WTC11 (cell line): ENCODE measurements around the gene ETV6. TPM values are rescaled to one million over a fixed set of nuclear protein-coding genes. Genes with fewer than 3 reads are reported as not detected.

ENCODE experiments used
- ATAC-seq: fragments of 200-7000 bp; cut with Tn5 transposase; 2 replicates; pipeline ENCODE4 v1.10.0; 2021; ENCODE audit warnings: mild to moderate bottlenecking, moderate library complexity
- CTCF ChIA-PET: fragments of 300-600 bp; sonication (Branson Sonifier 250); formaldehyde crosslinking; loops from one replicate; lab custom pipeline; 2021; ENCODE audit warnings: antibody characterized with exemption; lab: Charles Lee
- POLR2A ChIA-PET: fragments of 350-600 bp; sonication (Branson Sonifier 250); formaldehyde crosslinking; loops from one replicate; lab custom pipeline; 2021; ENCODE audit warnings: antibody characterized with exemption; lab: Charles Lee
- DNase-seq: peaks from one replicate; pipeline ENCODE4 v3.0.0; 2021; ENCODE audit warnings: low spot score
- H3K27ac Mint-ChIP-seq: 2 replicates; pipeline ENCODE4 v1.8.0; 2021; ENCODE audit warnings: mixed read lengths
- H3K27me3 Mint-ChIP-seq: 2 replicates; pipeline ENCODE4 v1.8.0; 2021; ENCODE audit warnings: low read depth, mild to moderate bottlenecking, moderate library complexity, mixed read lengths
- H3K36me3 Mint-ChIP-seq: 2 replicates; pipeline ENCODE4 v1.8.0; 2021; ENCODE audit warnings: mixed read lengths
- H3K4me1 Mint-ChIP-seq: 2 replicates; pipeline ENCODE4 v1.8.0; 2022; ENCODE audit warnings: mixed read lengths
- H3K4me3 Mint-ChIP-seq: 2 replicates; pipeline ENCODE4 v1.8.0; 2021; ENCODE audit warnings: mild to moderate bottlenecking, moderate library complexity, mixed read lengths
- H3K9me3 Mint-ChIP-seq: 2 replicates; pipeline ENCODE4 v1.8.0; 2021; ENCODE audit warnings: mixed read lengths
- E2F1 ChIP-seq: sonication (generic); formaldehyde crosslinking; IDR thresholded peaks from 2 replicates; pipeline ENCODE4 v1.8.0; 2022; ENCODE audit warnings: mild to moderate bottlenecking, missing genetic modification reagents
- E2F5 ChIP-seq: sonication (generic); formaldehyde crosslinking; IDR thresholded peaks from 2 replicates; pipeline ENCODE4 v1.8.1; 2022; ENCODE audit warnings: mild to moderate bottlenecking, moderate library complexity, missing genetic modification reagents
- FOXP1 ChIP-seq: sonication (generic); formaldehyde crosslinking; IDR thresholded peaks from 2 replicates; pipeline ENCODE4 v1.8.0; 2022; ENCODE audit warnings: missing genetic modification reagents, mild to moderate bottlenecking, moderate library complexity, borderline replicate concordance
- GABPB1 ChIP-seq: sonication (generic); formaldehyde crosslinking; IDR thresholded peaks from 2 replicates; pipeline ENCODE4 v1.8.1; 2023; ENCODE audit warnings: mild to moderate bottlenecking, missing genetic modification reagents
- HMGA2 ChIP-seq: fragments of 250-450 bp; sonication (Bioruptor Pico); IDR thresholded peaks from 2 replicates; pipeline ENCODE4 v1.4.0; 2021; ENCODE audit warnings: mild to moderate bottlenecking, moderate library complexity
- KAT7 ChIP-seq: sonication (generic); formaldehyde crosslinking; IDR thresholded peaks from 2 replicates; pipeline ENCODE4 v1.8.1; 2023; ENCODE audit warnings: missing genetic modification reagents, mild to moderate bottlenecking, borderline replicate concordance
- NFATC4 ChIP-seq: fragments of 250-450 bp; sonication (Bioruptor Pico); IDR thresholded peaks from 2 replicates; pipeline ENCODE4 v1.9.0; 2021; ENCODE audit warnings: mild to moderate bottlenecking
- SMAD3 ChIP-seq: sonication (generic); formaldehyde crosslinking; IDR thresholded peaks from 2 replicates; pipeline ENCODE4 v1.8.0; 2022; ENCODE audit warnings: missing genetic modification reagents, mild to moderate bottlenecking, borderline replicate concordance
- TEAD1 ChIP-seq: sonication (generic); formaldehyde crosslinking; IDR thresholded peaks from 2 replicates; pipeline ENCODE4 v1.8.0; 2022; ENCODE audit warnings: mild to moderate bottlenecking, missing genetic modification reagents
- ZNF219 ChIP-seq: sonication (generic); formaldehyde crosslinking; IDR thresholded peaks from 2 replicates; pipeline ENCODE4 v1.8.0; 2023; ENCODE audit warnings: missing genetic modification reagents, mild to moderate bottlenecking, borderline replicate concordance
- ZNF263 ChIP-seq: sonication (generic); formaldehyde crosslinking; IDR thresholded peaks from 2 replicates; pipeline ENCODE4 v1.8.1; 2022; ENCODE audit warnings: low read depth, mild to moderate bottlenecking, moderate library complexity, missing genetic modification reagents
- total RNA-seq: library from RNA; stranded (reverse); gene quantifications from 3 replicates; pipeline ENCODE4 v1.2.3, GENCODE V29; 2021
- TF ChIP-seq, protein P1 (sequence below): sonication (generic); formaldehyde crosslinking; IDR thresholded peaks from 2 replicates; pipeline ENCODE4 v1.8.1; 2022; ENCODE audit warnings: mild to moderate bottlenecking, missing genetic modification reagents, moderate library complexity, borderline replicate concordance
- TF ChIP-seq, protein P2 (sequence below): sonication (generic); formaldehyde crosslinking; IDR thresholded peaks from 2 replicates; pipeline ENCODE4 v1.8.1; 2022; ENCODE audit warnings: low read depth, mild to moderate bottlenecking, moderate library complexity, missing genetic modification reagents, borderline replicate concordance
- TF ChIP-seq, protein P3 (sequence below): sonication (generic); formaldehyde crosslinking; IDR thresholded peaks from 2 replicates; pipeline ENCODE4 v1.8.1; 2023; ENCODE audit warnings: mild to moderate bottlenecking, missing genetic modification reagents
- TF ChIP-seq, protein P4 (sequence below): fragments of 250-450 bp; sonication (Bioruptor Pico); IDR thresholded peaks from 2 replicates; pipeline ENCODE4 v1.9.0; 2021; ENCODE audit warnings: mild to moderate bottlenecking
- TF ChIP-seq, protein P5 (sequence below): fragments of 250-450 bp; sonication (Bioruptor Pico); conservative IDR thresholded peaks from 2 replicates; pipeline ENCODE4 v1.9.0; 2021; ENCODE audit warnings: mild to moderate bottlenecking

ETV6 gene
- total RNA-seq, 1 experiment from 2014 or later: 23.5 TPM

GRCh38 chr12:11676052-11676451 is 26.6 kb downstream of the ETV6 start:
- H3K36me3 Mint-ChIP-seq: no peaks in the 10 kb centered on the region
- no peak for ATAC-seq
- TF ChIP-seq ZNF263: no peak
- TF ChIP-seq, protein P1, sequence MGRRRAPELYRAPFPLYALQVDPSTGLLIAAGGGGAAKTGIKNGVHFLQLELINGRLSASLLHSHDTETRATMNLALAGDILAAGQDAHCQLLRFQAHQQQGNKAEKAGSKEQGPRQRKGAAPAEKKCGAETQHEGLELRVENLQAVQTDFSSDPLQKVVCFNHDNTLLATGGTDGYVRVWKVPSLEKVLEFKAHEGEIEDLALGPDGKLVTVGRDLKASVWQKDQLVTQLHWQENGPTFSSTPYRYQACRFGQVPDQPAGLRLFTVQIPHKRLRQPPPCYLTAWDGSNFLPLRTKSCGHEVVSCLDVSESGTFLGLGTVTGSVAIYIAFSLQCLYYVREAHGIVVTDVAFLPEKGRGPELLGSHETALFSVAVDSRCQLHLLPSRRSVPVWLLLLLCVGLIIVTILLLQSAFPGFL (CRISPR knock-in tag): no peak
- TF ChIP-seq E2F5 (CRISPR knock-in tag): no peak
- no peak for TF ChIP-seq KAT7
- no peak for TF ChIP-seq NFATC4
- TF ChIP-seq GABPB1 (CRISPR knock-in tag): no peak
- TF ChIP-seq, protein P2, sequence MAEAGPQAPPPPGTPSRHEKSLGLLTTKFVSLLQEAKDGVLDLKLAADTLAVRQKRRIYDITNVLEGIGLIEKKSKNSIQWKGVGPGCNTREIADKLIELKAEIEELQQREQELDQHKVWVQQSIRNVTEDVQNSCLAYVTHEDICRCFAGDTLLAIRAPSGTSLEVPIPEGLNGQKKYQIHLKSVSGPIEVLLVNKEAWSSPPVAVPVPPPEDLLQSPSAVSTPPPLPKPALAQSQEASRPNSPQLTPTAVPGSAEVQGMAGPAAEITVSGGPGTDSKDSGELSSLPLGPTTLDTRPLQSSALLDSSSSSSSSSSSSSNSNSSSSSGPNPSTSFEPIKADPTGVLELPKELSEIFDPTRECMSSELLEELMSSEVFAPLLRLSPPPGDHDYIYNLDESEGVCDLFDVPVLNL (CRISPR knock-in tag): no peak
- TF ChIP-seq, protein P3, sequence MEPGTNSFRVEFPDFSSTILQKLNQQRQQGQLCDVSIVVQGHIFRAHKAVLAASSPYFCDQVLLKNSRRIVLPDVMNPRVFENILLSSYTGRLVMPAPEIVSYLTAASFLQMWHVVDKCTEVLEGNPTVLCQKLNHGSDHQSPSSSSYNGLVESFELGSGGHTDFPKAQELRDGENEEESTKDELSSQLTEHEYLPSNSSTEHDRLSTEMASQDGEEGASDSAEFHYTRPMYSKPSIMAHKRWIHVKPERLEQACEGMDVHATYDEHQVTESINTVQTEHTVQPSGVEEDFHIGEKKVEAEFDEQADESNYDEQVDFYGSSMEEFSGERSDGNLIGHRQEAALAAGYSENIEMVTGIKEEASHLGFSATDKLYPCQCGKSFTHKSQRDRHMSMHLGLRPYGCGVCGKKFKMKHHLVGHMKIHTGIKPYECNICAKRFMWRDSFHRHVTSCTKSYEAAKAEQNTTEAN (CRISPR knock-in tag): no peak
- no peak for TF ChIP-seq HMGA2
- TF ChIP-seq, protein P4, sequence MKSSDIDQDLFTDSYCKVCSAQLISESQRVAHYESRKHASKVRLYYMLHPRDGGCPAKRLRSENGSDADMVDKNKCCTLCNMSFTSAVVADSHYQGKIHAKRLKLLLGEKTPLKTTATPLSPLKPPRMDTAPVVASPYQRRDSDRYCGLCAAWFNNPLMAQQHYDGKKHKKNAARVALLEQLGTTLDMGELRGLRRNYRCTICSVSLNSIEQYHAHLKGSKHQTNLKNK (CRISPR knock-in tag): no peak
- TF ChIP-seq FOXP1: no peak
- TF ChIP-seq ZNF219: no peak
- TF ChIP-seq, protein P5, sequence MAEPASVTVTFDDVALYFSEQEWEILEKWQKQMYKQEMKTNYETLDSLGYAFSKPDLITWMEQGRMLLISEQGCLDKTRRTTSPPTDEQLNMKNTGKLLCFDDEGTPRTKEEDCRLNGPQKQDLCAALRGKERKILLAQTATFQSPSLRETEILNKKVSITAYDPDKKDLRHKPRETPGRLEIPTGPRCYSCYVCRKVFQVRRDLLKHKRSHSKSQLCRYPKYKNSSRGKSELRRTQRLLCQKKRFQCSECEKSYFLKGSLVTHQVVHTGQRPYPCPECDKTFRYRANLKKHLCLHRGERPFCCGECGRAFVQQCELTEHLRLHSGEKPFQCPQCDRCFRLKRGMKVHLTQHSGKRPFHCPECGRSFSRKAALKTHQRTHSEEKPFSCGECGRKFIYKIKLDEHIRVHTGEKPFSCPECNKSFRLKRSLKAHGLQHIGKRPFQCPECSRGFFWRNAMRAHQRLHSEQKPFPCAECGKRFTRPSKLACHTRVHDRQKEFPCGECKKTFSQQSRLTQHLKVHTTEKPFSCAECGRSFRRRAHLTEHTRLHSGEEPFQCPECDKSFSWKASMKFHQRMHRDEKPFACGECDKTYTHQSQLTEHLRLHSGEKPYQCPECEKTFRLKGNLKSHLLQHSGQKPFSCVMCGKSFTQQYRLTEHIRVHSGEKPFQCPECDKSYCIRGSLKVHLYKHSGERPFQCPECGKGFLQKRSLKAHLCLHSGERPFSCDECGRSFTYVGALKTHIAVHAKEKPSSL (CRISPR knock-in tag): no peak
- no peak for TF ChIP-seq SMAD3
- no peak for TF ChIP-seq E2F1 (CRISPR knock-in tag)
- ChIA-PET CTCF (no interaction called here), POLR2A (no interaction called here)
- no peak overlapping the region for H3K4me3 Mint-ChIP-seq
- no peak for DNase-seq
- H3K27me3 Mint-ChIP-seq: no peaks in the 10 kb centered on the region
- H3K9me3 Mint-ChIP-seq: no peaks in the 10 kb centered on the region
- peaks cover 38% of the 10 kb centered on the region for H3K4me1 Mint-ChIP-seq
- H3K27ac Mint-ChIP-seq: peak overlapping the region; percentile 1; the same call in 1 of the 2 replicates

GRCh38 chr12:11677093-11677492 is 27.6 kb downstream of the ETV6 start:
- Mint-ChIP-seq H3K4me3 (no peak overlapping the region), H3K9me3 (peaks cover 6% of the 10 kb centered on the region), H3K36me3 (peaks cover 6% of the 10 kb centered on the region; the same call in 1 of the 2 replicates), H3K4me1 (peaks cover 32% of the 10 kb centered on the region), H3K27ac (no peak overlapping the region), H3K27me3 (no peaks in the 10 kb centered on the region)
- CTCF ChIA-PET: no interaction called here
- POLR2A ChIA-PET: no interaction called here
- no peak for TF ChIP-seq TEAD1 (CRISPR knock-in tag)
- ATAC-seq (no peak), DNase-seq (no peak)
